ENCODE data around the gene KRT76.

- TF ChIP-seq CTCF (IDR thresholded peaks at IDR 0.05 in 8 of 11, conservative IDR thresholded peaks at IDR 0.05 in 3 of 11) (no peak), POLR2A (IDR thresholded peaks at IDR 0.05) (no peak), POLR2AphosphoS5 (IDR thresholded peaks at IDR 0.05) (no peak)
These were observed 4.4 kb upstream of the KRT76 start for GRCh38 chr12:52781399-52782082.

Measured in spleen (tissue), 7 donors.